Lung (tissue), 12 donors: ENCODE measurements around the gene PSMA6. TPM values are rescaled to one million over a fixed set of nuclear protein-coding genes. Genes with fewer than 3 reads are reported as not detected.

ENCODE experiments used
- ATAC-seq: fragments of 200-7000 bp; cut with Tn5 transposase; one replicate; pipeline ENCODE4 v1.9.1; 2020; ENCODE audit warnings: moderate number of reproducible peaks; ENCODE audit not compliant: insufficient read depth, low FRiP score
- DNase-seq, 3 donors: peaks; one replicate each; pipeline ENCODE4 v3.0.0-alpha.2; 2013 to 2017
- H3K27ac ChIP-seq, 2 donors: one replicate each; pipeline ENCODE4 v1.5.1; 2013; ENCODE audit warnings: mild to moderate bottlenecking in 2 of 2, moderate library complexity in 2 of 2, control low read depth in 1 of 2, inconsistent platforms in 1 of 2, low read depth in 1 of 2, low read length in 1 of 2
- H3K27me3 ChIP-seq, 3 donors: one replicate each; pipeline ENCODE4 v1.5.1; 2013; ENCODE audit warnings: low read length in 2 of 3; ENCODE audit not compliant: control insufficient read depth in 3 of 3, insufficient read depth in 3 of 3
- H3K36me3 ChIP-seq, 4 donors: one replicate each; pipeline ENCODE4 v1.5.1; 2013; ENCODE audit warnings: low read length in 4 of 4, mild to moderate bottlenecking in 1 of 4, moderate library complexity in 1 of 4; ENCODE audit not compliant: control insufficient read depth in 4 of 4, insufficient read depth in 4 of 4
- H3K4me1 ChIP-seq, 5 donors: one replicate each; pipeline ENCODE4 v1.5.1; 2013; ENCODE audit warnings: low read length in 5 of 5, mild to moderate bottlenecking in 2 of 5, moderate library complexity in 1 of 5; ENCODE audit not compliant: control insufficient read depth in 5 of 5, insufficient read depth in 5 of 5
- H3K4me3 ChIP-seq: one replicate; pipeline ENCODE4 v1.5.1; 2013; ENCODE audit warnings: mild to moderate bottlenecking, control low read depth, moderate library complexity
- H3K9ac ChIP-seq, 2 donors: one replicate each; pipeline ENCODE4 v1.5.1; 2013; ENCODE audit warnings: low read length in 2 of 2, control low read depth in 1 of 2; ENCODE audit not compliant: insufficient read depth in 1 of 2
- H3K9me3 ChIP-seq, 4 donors: one replicate each; pipeline ENCODE4 v1.5.1; 2013; ENCODE audit warnings: low read length in 3 of 4, mild to moderate bottlenecking in 1 of 4, moderate library complexity in 1 of 4; ENCODE audit not compliant: control insufficient read depth in 4 of 4, insufficient read depth in 3 of 4
- WGBS, 2 donors: extraction: QIAGEN DNeasy Blood & Tissue Kit; methylation state at CpG; one replicate each; pipeline ENCODE4 v1.1.7; 2013; 5-methylcytosine and 5-hydroxymethylcytosine counted together
- polyA plus RNA-seq, 2 donors: library from polyadenylated mRNA; stranded (reverse); fragments of 200-250 nt; gene quantifications; one replicate each; pipeline ENCODE4 v1.2.1, GENCODE V29; 2013
- total RNA-seq, 2 donors: library from RNA; depleted of rRNA in 1 of 2; stranded (reverse); fragments of >200 nt in 1 of 2; gene quantifications; one replicate each; pipeline ENCODE4 v1.2.1, GENCODE V29; 2014 to 2021
- TF ChIP-seq, protein P1 (sequence below): IDR thresholded peaks from 2 replicates; pipeline ENCODE4 v1.5.1; 2012; ENCODE audit warnings: mild to moderate bottlenecking; ENCODE audit errors: control extremely low read depth, extremely low read depth
- donor health status: control.
- donor health status: control.
- donor health status: Bipolar disorder and iron deficiency.
- donor health status: healthy.
- donor health status: DM: yes; HTN: yes; CAD: no.

PSMA6 gene
- total and polyA plus RNA-seq, 4 donors, result 119 to 351 (median 212) TPM

DNA sequence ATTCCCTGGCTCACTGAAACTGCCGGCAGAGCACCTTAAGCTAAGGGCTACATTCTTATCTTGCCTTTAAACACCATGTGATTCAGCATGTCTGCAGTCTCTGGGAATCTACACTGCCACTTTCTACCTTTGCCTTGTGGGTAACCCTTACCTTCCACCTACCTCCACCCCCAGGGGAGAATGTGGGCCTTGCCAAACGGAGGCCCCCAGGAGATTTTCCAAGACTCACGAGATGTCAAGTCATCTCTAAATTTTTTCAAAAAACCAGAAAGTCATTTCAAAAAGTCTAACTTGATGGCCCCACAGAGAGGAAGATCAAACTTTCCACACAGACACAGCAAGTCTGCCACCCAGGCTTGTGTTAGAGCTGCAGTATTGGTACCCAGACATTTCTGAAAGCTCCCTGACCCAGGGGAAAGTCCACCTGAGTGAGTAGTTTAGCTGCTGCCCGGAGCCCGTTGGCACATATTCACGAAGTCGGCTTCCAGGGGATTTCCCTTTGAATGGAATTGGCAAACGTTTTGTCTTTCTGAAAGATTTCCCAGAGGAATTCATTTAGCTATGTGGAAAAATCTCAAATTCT, 4.7 kb upstream of the PSMA6 start:
- no peak for DNase-seq
- no peak overlapping the region for H3K4me3 ChIP-seq
- ATAC-seq, result no peak
- H3K36me3 ChIP-seq, result peaks cover 0 to 2% (median under 1%) of the 10 kb centered on the region in 4 donors
- peaks cover 0 to 6% (median 0%) of the 10 kb centered on the region in 5 donors for H3K4me1 ChIP-seq
- H3K9me3 ChIP-seq, result no peaks in the 10 kb centered on the region
- TF ChIP-seq, protein P1, sequence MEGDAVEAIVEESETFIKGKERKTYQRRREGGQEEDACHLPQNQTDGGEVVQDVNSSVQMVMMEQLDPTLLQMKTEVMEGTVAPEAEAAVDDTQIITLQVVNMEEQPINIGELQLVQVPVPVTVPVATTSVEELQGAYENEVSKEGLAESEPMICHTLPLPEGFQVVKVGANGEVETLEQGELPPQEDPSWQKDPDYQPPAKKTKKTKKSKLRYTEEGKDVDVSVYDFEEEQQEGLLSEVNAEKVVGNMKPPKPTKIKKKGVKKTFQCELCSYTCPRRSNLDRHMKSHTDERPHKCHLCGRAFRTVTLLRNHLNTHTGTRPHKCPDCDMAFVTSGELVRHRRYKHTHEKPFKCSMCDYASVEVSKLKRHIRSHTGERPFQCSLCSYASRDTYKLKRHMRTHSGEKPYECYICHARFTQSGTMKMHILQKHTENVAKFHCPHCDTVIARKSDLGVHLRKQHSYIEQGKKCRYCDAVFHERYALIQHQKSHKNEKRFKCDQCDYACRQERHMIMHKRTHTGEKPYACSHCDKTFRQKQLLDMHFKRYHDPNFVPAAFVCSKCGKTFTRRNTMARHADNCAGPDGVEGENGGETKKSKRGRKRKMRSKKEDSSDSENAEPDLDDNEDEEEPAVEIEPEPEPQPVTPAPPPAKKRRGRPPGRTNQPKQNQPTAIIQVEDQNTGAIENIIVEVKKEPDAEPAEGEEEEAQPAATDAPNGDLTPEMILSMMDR, result no peak
- H3K27me3 ChIP-seq, result no peaks in the 10 kb centered on the region
- no peak overlapping the region for H3K9ac ChIP-seq
- WGBS, 2 donors, result 24 to 26% methylated on average over 8 of the region's 8 CpGs
- H3K27ac ChIP-seq, result no peak overlapping the region

DNA sequence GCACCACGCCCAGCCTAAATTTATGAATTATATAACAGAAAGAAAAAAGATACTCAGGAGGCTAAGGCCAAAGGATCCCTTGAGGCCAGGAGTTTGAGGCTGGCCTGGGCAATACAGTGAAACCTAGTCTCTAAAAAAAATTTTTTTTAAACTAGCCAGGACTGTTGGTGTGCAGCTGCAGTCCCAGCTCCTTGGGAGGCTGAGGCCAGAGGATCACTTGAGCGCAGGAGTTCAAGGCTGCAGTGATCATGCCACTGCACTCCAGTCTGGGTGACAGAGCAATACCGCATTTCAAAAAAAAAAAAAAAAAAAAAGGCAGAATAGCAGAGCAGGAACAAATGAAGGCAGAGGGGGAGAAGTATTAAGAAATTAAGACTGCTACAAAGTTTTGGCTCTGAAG, 2.6 kb upstream of the PSMA6 start:
- Histone ChIP-seq H3K4me3 (no peak overlapping the region), H3K27ac (no peak overlapping the region), H3K9ac (no peak overlapping the region), H3K9me3 (no peaks in the 10 kb centered on the region), H3K27me3 (no peaks in the 10 kb centered on the region), H3K36me3 (peaks cover 0 to 3% (median 0%) of the 10 kb centered on the region in 4 donors), H3K4me1 (peaks cover 3 to 17% (median 6%) of the 10 kb centered on the region in 5 donors)
- WGBS, 2 donors, result 89 to 93% methylated on average over 3 of the region's 3 CpGs
- ATAC-seq (no peak), DNase-seq (no peak)
- TF ChIP-seq, protein P1, result no peak

DNA sequence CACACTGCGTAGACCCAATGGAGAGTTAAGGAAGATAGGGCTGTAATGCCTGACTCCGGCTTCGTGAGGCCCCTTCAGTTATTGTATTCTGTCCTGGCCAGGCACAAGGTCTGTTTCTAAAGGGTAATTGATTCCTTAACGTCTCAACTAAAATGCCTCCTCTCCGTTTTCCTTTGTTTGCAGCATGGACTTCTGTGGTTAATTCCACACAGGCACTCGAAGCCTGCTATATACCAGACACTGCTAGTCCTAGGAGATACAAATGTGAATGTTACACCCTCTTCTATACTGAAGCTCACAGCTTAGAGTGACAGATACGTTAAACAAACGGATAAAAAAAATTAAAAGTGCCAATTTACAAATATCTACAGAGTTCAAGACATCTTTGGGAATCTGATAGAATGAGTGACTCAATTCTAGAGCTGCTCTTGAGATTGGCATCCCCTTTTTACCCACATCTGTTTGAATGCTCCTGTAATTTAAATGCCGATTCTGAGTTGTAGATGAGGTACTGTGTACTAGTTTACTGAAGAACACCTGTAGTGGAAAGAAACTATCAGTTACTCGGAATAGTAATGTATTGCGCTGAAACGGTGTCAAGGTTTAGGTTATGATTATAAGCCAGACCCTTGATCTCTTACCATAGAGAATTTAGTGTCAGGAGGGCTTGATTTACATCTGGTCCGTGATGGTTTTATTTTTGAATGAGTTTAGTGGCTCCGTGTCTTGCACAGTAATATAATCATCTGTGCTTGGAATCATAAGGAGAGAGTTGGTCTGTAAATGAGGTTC, 784 bp downstream of the PSMA6 start:
- Histone ChIP-seq H3K4me3 (peak overlapping the region; percentile 97), H3K9me3 (no peaks in the 10 kb centered on the region), H3K36me3 (peaks cover 0 to 3% (median 0%) of the 10 kb centered on the region in 4 donors), H3K27ac (peak overlapping the region; percentile 92 to 97), H3K9ac (peak overlapping the region; percentile 91 to 92), H3K4me1 (peaks cover 5 to 18% (median 8%) of the 10 kb centered on the region in 5 donors), H3K27me3 (no peaks in the 10 kb centered on the region)
- TF ChIP-seq, protein P1, result no peak
- WGBS, 2 donors, result 6% methylated on average over 14 of the region's 14 CpGs
- DNase-seq (no peak), ATAC-seq (peak; percentile 6)
